Hepatocyte (in vitro differentiated cells): ENCODE data around the gene VAC14.

Experiments used
- CTCF ChIP-seq: fragments of 200-600 bp; sonication (generic); IDR thresholded peaks from 2 replicates; pipeline ENCODE4 v1.5.1; 2016; ENCODE audit warnings: antibody characterized with exemption, mild to moderate bottlenecking; ENCODE audit not compliant: poor library complexity
- EZH2 ChIP-seq: fragments of 200-600 bp; sonication (generic); IDR thresholded peaks from 2 replicates; pipeline ENCODE4 v1.6.1; 2016; ENCODE audit warnings: antibody characterized with exemption, mild to moderate bottlenecking, borderline replicate concordance
- EZH2phosphoT487 ChIP-seq: fragments of 200-600 bp; sonication (generic); IDR thresholded peaks from one replicate; pipeline ENCODE4 v1.6.1; 2018; ENCODE audit warnings: antibody characterized with exemption, mild to moderate bottlenecking, low read depth, moderate library complexity; ENCODE audit not compliant: unreplicated experiment, severe bottlenecking

- TF ChIP-seq CTCF (no peak), EZH2phosphoT487 (no peak), EZH2 (no peak)
These were observed 148.6 kb downstream of the VAC14 start for GRCh38 chr16:70652322-70652721.
